Measurements from ENCODE around the gene LILRB4.
"Not testable (repeated sequence)": the region's sequence is repeated elsewhere in the genome, so short reads cannot be mapped to it uniquely, and the experiment has no call there.

Gene LILRB4

DNA sequence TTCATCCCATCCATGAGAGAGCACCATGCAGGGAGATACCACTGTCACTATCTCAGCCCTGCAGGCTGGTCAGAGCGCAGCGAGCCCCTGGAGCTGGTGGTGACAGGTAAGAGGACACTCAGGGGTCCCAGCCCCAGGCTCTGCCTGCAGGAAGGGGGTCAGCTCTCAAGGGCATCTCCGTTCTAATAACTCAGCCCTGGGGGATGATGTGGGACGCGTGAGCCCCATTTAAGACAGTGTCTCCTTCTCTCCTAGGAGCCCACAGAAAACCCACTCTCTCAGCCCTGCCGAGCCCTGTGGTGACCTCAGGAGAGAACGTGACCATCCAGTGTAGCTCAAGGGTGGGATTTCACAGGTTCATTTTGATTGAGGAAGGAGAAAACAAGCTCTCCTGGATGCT lies 46.0 kb downstream of the LILRB4 start:
- TF ChIP-seq, protein P1, sequence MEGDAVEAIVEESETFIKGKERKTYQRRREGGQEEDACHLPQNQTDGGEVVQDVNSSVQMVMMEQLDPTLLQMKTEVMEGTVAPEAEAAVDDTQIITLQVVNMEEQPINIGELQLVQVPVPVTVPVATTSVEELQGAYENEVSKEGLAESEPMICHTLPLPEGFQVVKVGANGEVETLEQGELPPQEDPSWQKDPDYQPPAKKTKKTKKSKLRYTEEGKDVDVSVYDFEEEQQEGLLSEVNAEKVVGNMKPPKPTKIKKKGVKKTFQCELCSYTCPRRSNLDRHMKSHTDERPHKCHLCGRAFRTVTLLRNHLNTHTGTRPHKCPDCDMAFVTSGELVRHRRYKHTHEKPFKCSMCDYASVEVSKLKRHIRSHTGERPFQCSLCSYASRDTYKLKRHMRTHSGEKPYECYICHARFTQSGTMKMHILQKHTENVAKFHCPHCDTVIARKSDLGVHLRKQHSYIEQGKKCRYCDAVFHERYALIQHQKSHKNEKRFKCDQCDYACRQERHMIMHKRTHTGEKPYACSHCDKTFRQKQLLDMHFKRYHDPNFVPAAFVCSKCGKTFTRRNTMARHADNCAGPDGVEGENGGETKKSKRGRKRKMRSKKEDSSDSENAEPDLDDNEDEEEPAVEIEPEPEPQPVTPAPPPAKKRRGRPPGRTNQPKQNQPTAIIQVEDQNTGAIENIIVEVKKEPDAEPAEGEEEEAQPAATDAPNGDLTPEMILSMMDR (IDR thresholded peaks at IDR 0.05; ENCODE audit: low read depth, low read length) = no peak
- no peak for DNase-seq (ENCODE audit: extremely low read depth, low read depth)

DNA sequence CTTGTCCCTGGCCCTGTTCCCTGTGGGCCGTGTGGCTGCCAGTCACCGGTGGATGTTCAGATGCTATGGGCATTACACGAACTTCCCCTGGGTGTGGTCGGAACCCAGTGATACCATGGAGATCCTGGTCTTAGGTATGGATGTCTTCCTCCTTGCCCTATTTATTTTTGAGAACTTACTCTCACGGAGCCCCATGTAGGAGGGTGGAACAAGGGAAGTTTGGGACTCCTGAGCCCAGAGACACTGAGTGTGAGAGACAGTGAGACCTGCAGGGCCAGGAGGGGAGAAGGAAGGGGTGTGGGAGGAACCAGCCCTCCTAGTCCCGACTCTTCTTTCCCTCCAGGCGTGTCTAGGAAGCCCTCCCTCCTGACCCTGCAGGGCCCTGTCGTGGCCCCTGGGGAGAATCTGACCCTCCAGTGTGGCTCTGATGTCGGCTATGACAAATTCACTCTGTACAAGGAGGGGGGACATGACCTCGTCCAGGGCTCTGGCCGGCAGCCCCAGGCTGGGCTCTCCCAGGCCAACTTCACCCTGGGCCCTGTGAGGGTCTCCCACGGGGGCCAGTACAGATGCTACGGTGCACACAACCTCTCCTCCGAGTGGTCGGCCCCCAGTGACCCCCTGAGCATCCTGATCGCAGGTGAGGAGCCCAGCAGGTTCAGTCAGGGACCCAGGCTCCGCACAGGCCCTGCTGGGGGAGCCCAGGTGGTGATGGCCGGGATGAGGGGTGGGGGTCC lies 46.6 kb downstream of the LILRB4 start:
- TF ChIP-seq, protein P1 (IDR thresholded peaks at IDR 0.05; ENCODE audit: low read depth, low read length) = no peak
- no peak for DNase-seq (ENCODE audit: extremely low read depth, low read depth)

DNA sequence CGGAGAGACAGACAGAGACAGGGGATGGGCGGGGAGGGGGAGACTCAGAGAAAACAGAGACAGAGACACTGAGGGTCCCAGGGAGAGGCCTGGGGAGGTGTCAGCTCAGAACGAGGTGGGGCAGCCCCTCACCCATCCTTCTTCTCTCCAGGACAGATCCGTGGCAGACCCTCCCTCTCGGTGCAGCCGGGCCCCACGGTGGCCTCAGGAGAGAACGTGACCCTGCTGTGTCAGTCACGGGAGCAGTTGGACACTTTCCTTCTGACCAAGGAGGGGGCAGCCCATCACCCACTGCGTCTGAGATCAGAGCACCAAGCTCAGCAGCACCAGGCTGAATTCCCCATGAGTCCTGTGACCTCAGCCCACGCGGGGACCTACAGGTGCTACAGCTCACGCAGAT lies 47.2 kb downstream of the LILRB4 start:
- DNase-seq (ENCODE audit: extremely low read depth, low read depth) = not testable (repeated sequence)

All from AG09319 (cell line).